ENCODE results near the gene CNTN5. TPM values are rescaled to one million over a fixed set of nuclear protein-coding genes. Genes with fewer than 3 reads are reported as not detected.

CNTN5 gene
- total and polyA plus RNA-seq, 2 experiments from 2014 or later, result 9.6 to 10.6 TPM

DNA sequence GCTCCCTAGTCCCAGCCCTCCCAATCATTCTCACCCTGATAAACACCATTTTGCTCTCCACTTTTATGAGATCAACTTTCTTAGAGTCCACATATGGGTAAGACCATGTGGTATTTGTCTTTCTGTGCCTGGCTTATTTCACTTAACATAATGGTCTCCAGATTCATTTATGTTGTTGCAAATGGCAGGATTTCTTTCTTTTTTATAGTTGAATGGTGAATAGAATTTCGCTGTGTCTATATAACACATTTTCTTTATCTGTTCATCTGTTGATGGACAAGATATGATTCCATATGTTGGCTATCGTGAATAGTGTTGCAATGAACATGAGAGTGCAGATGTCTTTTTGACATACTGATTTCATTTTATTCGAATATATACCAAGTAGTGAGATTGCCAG is 1298.9 kb downstream of the CNTN5 start:
- no peaks in the 10 kb centered on the region for H3K27me3 ChIP-seq
- no peaks in the 10 kb centered on the region for H3K4me1 ChIP-seq (ENCODE audit: insufficient read depth)
- no peaks in the 10 kb centered on the region for H3K9me3 ChIP-seq (ENCODE audit: low read depth)
- H3K27ac ChIP-seq, result no peak overlapping the region
- no peaks in the 10 kb centered on the region for H3K9me2 ChIP-seq (replicated peaks; ENCODE audit: insufficient read depth)
- TF ChIP-seq, protein P1, sequence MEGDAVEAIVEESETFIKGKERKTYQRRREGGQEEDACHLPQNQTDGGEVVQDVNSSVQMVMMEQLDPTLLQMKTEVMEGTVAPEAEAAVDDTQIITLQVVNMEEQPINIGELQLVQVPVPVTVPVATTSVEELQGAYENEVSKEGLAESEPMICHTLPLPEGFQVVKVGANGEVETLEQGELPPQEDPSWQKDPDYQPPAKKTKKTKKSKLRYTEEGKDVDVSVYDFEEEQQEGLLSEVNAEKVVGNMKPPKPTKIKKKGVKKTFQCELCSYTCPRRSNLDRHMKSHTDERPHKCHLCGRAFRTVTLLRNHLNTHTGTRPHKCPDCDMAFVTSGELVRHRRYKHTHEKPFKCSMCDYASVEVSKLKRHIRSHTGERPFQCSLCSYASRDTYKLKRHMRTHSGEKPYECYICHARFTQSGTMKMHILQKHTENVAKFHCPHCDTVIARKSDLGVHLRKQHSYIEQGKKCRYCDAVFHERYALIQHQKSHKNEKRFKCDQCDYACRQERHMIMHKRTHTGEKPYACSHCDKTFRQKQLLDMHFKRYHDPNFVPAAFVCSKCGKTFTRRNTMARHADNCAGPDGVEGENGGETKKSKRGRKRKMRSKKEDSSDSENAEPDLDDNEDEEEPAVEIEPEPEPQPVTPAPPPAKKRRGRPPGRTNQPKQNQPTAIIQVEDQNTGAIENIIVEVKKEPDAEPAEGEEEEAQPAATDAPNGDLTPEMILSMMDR (IDR thresholded peaks at IDR 0.05; ENCODE audit: poor library complexity), result no peak
- no peak for TF ChIP-seq EZH2 (IDR thresholded peaks at IDR 0.05; ENCODE audit: borderline replicate concordance)
- TF ChIP-seq EZH2phosphoT487 (IDR thresholded peaks at IDR 0.05; ENCODE audit: low read depth, severe bottlenecking, unreplicated experiment), result no peak
- H4K20me1 ChIP-seq (ENCODE audit: insufficient read depth, poor library complexity, severe bottlenecking), result no peaks in the 10 kb centered on the region
- H3K4me3 ChIP-seq, result no peak overlapping the region
- no peaks in the 10 kb centered on the region for H3K36me3 ChIP-seq (replicated peaks; ENCODE audit: insufficient read depth, low read depth)
- no peaks in the 10 kb centered on the region for H3K79me2 ChIP-seq
- WGBS (ENCODE audit: low lambda C conversion rate, missing lambda C conversion rate), result 80% methylated on average over 3 of the region's 3 CpGs
- no peak for DNase-seq (ENCODE audit: low spot score)
- no peak overlapping the region for H3K4me2 ChIP-seq
- H2AFZ ChIP-seq, result no peak overlapping the region

DNA sequence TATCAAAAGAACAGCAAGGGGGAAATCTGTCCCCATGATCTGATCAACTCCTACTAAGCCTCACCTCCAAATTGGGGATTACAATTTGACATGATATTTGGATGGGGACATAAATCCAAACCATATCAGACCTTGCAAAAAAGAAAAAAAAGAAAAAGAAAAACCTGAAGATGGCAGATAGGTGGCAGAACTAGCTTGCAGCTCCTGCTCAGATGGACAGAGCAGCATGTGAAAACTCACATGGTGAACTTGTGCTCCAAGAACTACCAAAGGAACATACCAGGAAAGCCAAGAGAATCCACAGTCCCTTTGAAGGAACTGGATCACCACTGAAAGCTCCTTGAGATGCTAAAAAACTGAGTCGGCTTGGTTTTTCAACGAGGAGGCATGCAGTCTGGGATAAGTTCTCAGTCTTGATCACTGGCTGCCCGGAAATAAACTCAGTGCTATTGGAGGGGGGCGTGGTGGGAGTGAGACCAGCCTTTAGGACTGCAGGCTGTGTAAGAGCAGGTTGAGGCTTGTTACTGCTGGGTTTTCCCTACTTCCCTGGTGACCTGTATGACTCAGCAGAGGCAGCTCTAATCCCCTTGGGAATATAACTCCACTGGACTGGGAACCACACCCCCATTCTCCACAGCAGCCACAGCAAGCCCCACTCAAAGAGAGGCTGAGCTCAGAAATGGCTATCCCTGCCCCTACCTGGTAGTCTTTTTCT is 1308.0 kb downstream of the CNTN5 start:
- Histone ChIP-seq H2AFZ (no peak overlapping the region), H3K36me3 (replicated peaks; ENCODE audit: insufficient read depth, low read depth) (no peaks in the 10 kb centered on the region), H3K4me1 (ENCODE audit: insufficient read depth) (no peaks in the 10 kb centered on the region), H3K27me3 (no peaks in the 10 kb centered on the region), H3K27ac (no peak overlapping the region), H3K9me3 (ENCODE audit: low read depth) (no peaks in the 10 kb centered on the region), H3K79me2 (no peaks in the 10 kb centered on the region), H4K20me1 (ENCODE audit: insufficient read depth, poor library complexity, severe bottlenecking) (no peaks in the 10 kb centered on the region), H3K4me3 (no peak overlapping the region), H3K4me2 (no peak overlapping the region), H3K9me2 (replicated peaks; ENCODE audit: insufficient read depth) (no peaks in the 10 kb centered on the region)
- 91% methylated on average over 4 of the region's 4 CpGs for WGBS (ENCODE audit: low lambda C conversion rate, missing lambda C conversion rate)
- TF ChIP-seq, protein P1 (IDR thresholded peaks at IDR 0.05; ENCODE audit: poor library complexity), result peak; percentile 15
- TF ChIP-seq EZH2phosphoT487 (IDR thresholded peaks at IDR 0.05; ENCODE audit: low read depth, severe bottlenecking, unreplicated experiment), result no peak
- DNase-seq (ENCODE audit: low spot score), result peak; percentile 12

DNA sequence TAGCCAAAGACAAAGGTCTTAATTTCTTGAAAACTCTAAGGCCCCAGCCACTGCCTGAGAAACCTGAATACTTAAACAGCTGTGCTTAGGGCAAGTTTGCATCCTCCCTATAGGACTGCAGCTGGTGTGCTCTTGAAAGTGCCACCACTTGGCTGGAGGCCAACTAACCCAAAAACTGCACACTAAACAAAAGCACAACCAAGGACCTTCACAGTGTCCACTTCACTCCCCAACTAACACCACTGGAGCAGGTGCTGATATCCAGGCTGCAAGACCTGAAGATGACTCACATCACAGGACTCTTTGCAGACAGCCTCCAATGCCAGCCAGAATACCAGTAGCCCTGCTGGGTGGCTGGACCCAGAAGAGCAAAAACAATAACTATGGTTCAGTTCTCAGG is 1308.6 kb downstream of the CNTN5 start:
- no peak overlapping the region for H3K4me3 ChIP-seq
- H3K9me2 ChIP-seq (replicated peaks; ENCODE audit: insufficient read depth), result no peaks in the 10 kb centered on the region
- no peaks in the 10 kb centered on the region for H3K36me3 ChIP-seq (replicated peaks; ENCODE audit: insufficient read depth, low read depth)
- H2AFZ ChIP-seq, result no peak overlapping the region
- no peaks in the 10 kb centered on the region for H3K27me3 ChIP-seq
- H3K4me2 ChIP-seq, result no peak overlapping the region
- H3K79me2 ChIP-seq, result no peaks in the 10 kb centered on the region
- H3K4me1 ChIP-seq (ENCODE audit: insufficient read depth), result no peaks in the 10 kb centered on the region
- no peaks in the 10 kb centered on the region for H4K20me1 ChIP-seq (ENCODE audit: insufficient read depth, poor library complexity, severe bottlenecking)
- no peaks in the 10 kb centered on the region for H3K9me3 ChIP-seq (ENCODE audit: low read depth)
- DNase-seq (ENCODE audit: low spot score), result no peak
- H3K27ac ChIP-seq, result no peak overlapping the region
- TF ChIP-seq EZH2 (IDR thresholded peaks at IDR 0.05; ENCODE audit: borderline replicate concordance) (no peak), EZH2phosphoT487 (IDR thresholded peaks at IDR 0.05; ENCODE audit: low read depth, severe bottlenecking, unreplicated experiment) (no peak)
- TF ChIP-seq, protein P1 (IDR thresholded peaks at IDR 0.05; ENCODE audit: poor library complexity), result no peak

Measured in hepatocyte (in vitro differentiated cells).